NOMO-1 (cell line): ENCODE data around the gene ZNF574.

Experiments
- DNase-seq, 2 experiments: peaks; one replicate each; lab custom pipeline; 2025; ENCODE audit not compliant: unreplicated experiment in 2 of 2; lab: John Stamatoyannopoulos, UW

ZNF574 gene

GRCh38 chr19:42057846-42058245 lies 18.1 kb upstream of the ZNF574 start:
- no peak for DNase-seq

DNA sequence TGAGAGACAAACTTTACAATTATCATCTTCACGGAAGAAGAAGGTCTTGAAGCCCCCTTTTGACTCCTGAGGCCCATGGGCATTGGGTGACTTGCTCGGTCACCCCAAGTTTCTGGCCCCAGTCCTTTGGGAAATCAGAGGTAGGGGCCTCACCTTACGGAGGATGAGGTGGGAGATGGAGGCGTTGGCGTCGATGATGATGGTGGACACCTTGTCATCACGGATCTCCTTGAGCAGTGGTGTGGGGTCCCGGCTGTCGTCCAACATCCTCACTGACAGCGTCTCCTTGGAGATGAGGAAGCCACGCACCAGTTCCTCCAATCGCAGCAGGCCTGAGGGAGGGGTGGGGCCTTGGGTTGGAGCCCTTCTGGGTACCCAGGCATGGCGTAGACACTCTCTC lies 16.8 kb upstream of the ZNF574 start:
- no peak for DNase-seq

DNA sequence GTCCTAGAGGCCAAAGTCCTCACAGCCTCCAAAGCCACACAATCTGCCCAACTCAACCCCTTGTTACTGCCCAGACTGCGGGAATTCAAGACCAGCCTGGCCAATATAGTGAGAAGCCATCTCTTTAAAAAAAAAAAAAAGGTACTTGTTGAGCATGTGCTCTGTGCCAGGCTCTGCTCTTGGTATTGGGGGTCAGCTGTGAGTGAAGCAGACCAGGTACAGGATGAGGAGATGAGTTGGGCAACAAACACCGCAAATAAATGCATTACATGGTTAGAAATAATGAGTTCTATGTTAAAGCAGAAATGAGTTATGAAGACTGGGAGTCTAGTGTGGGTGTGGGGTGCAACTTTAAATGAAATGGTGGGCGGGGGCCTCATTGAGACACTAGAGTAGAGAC lies 15.8 kb upstream of the ZNF574 start:
- no peak for DNase-seq

DNA sequence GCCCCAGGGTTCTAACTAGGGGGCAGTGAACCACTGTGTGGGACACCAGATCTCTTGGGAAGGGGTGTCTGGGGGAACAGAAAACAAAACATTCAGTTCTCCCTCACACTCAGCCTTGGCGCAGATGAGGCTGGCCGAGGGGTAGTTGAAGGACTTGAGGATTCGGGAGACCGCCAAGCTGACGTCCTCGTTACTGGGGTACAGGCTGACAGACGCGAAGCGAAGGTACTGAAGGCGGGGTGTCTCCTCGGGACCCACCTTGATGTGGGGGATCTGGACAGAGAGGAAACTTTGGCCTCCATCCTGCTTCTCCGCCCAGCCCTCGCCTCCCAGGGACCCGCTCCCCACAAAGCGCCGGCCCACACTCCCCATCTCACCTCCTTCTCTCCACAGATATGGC lies 13.6 kb upstream of the ZNF574 start:
- no peak for DNase-seq

GRCh38 chr19:42064432-42064831 lies 11.5 kb upstream of the ZNF574 start:
- DNase-seq = no peak

GRCh38 chr19:42065051-42065450 lies 10.9 kb upstream of the ZNF574 start:
- DNase-seq = no peak

- DNase-seq = no peak
Observed at GRCh38 chr19:42065511-42065910, 10.5 kb upstream of the ZNF574 start.

DNA sequence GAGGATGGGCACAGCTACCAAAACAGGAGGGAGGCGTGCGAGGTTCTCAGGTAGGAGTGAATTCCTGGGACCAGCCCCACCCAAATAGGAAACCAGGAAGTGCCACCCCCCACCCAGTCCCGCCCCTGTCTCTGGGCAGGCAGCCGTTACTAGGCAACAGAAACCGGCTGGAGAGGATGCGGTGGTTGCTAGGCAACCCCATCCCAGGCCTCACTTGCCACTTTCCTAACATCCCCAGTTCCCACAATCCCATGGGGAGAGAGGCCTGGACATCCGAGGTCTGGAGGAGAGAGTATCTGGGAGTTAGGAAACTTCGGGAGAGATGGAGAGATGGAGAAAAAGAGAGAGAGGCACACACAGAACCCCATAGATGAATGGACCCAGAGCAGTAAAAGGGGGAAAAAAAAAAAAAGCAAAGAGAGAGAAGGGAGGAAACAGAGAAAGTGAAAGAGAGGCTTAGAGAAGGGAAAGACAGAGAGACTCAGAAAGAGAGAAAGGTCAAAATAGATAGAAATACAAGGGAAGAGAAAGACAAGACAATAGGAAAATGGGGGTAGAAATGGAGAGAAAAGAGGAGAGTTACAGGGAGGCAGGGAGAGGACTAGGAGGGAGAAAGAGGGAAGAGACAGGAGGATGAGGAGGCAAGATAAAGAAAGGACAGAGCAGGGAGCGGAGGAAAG lies 9.8 kb upstream of the ZNF574 start:
- DNase-seq = no peak

DNA sequence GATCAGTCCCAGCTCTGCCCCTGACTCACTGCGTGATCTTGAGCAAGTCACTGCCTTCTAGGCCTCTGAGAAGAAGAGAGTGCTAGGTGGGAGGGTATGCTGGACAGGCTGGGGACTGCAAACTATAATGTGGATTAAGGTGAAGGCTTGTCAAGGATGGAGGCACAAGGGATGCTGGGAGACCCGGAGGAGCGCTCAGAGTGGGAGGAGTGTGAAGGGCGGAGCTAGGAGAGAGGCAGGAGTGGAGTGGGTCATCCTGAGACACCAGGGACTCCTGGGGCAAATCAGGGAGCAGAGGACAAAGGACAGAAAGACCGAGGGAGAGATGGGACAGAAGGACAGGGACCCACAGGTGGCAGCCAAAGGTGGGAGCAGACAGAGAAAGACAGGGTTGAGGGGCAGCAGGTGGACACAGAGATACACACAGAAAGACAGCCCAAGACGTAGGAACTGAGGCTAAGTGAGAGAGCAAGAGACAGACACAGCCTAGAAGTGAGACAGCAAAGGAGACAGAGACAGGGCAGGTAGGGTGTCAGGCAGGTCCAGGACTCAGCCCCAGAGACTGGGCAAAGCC lies 8.6 kb upstream of the ZNF574 start:
- no peak for DNase-seq

GRCh38 chr19:42068361-42068755 lies 7.6 kb upstream of the ZNF574 start:
- no peak for DNase-seq

DNA sequence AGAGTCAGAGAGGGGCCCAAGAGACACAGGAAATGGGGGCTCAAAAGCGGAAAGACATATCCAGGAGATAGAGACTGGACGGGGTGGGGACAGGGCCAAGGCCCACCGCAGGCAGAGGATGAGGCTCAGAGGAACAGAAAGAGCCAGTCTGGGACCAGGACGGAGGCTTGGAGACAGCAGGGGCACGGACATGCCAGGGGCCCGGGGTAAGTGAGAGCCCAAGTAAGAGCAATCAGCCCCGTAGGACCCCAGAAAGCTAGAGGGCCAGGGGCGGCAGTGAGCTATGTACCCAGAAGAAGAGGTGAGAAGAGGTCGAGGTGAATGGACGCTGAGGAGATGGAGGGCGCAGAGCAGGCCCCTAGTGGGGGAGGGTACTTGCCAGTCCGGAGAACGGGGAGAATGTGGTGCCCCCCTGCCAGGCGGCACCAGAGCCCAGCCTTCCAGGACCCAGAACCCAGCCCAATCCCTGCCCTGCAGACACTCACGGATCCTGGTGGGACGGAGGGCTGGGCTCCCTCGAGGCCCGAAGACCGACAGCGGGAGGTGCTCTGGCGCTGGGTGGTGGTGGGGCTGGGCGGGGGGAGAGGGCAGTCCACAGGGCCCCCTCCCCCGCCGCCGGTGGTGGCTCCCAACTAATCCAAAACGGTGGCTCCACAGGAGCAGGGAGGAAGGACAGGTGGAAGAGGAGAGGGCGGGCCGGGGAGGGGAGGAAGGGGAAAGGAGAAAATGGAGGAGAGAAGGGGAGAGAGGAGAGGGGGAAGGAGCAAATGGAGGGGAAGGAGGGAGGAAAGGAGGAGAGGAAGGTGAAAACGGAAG lies 7.0 kb upstream of the ZNF574 start:
- DNase-seq = no peak

- no peak for DNase-seq
Observed at GRCh38 chr19:42069619-42070351, 6.2 kb upstream of the ZNF574 start, which contains the start of gene GRIK5. TSS of gene GRIK5 (minus strand) at chr19:42070206. CDS start at chr19:42065770, 4,436 bp downstream.

- DNase-seq = no peak
Observed at GRCh38 chr19:42071247-42071646, 4.7 kb upstream of the ZNF574 start.

DNA sequence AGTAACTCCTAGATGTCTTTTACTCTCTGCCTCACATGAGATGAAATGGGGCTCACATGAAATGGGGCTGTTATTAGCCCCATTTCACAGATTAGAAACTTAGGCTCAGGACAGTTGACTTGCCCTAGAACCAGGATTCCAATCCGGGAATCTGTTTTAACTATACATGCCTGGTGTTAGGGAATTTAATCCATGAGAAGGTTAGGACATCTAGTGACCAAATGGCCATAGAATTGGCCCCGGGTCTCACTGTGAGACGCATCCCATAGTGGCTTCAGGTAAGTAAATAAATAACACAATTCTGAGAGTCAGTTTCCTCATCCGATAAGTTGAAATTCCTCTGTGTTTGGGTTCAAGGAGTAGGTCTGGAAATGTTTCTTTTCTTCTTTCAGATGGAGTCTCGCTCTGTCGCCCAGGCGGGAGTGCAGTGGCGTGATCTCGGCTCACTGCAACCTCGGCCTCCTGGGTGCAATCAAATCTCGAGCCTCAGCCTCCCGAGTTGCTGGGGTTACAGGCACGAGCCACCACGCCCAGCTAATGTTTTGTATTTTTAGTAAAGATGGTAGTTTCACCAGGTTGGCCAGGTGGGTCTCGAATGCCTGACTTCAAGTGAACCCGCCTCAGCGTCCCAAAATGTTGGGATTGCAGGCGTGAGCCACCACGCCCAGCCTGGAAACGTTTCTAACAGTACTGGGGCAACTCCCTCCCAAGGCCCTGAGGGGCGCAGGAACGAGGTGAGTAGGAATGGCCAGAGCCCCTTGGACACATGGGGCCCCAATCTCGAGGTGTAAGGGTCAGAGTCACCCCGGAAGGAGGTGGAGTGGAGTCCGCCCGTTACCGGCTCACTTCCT lies 1.2 kb upstream of the ZNF574 start:
- DNase-seq = no peak

GRCh38 chr19:42075364-42075615 lies 676 bp upstream of the ZNF574 start:
- no peak for DNase-seq

GRCh38 chr19:42076380-42076944 lies 496 bp downstream of the ZNF574 start:
- DNase-seq = no peak

GRCh38 chr19:42078058-42078457 lies 2.1 kb downstream of the ZNF574 start:
- no peak for DNase-seq

DNA sequence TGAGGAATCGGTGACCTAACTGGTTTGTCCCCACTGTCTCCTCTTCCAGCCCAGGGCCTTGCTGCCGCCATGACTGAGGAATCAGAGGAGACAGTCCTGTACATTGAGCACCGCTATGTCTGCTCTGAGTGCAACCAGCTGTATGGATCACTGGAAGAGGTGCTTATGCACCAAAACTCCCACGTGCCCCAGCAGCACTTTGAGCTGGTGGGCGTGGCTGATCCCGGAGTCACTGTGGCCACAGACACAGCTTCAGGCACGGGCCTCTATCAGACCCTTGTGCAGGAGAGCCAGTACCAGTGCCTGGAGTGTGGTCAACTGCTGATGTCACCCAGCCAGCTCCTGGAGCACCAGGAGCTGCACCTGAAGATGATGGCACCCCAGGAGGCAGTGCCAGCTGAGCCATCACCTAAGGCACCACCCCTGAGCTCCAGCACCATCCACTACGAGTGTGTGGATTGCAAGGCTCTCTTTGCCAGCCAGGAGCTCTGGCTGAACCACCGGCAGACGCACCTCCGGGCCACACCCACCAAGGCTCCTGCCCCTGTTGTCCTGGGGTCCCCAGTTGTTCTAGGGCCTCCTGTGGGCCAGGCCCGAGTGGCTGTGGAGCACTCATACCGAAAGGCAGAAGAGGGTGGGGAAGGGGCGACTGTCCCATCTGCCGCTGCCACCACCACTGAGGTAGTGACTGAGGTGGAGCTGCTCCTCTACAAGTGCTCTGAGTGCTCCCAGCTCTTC lies 2.7 kb downstream of the ZNF574 start:
- DNase-seq = no peak

GRCh38 chr19:42079276-42079669 lies 3.3 kb downstream of the ZNF574 start:
- no peak for DNase-seq
